Stimulated activated CD4-positive, alpha-beta T cell treated with anti-CD3 and anti-CD28 coated beads, Interleukin-1b, Interleukin-23, amount 100 ng/mL, for 24 hours (primary cell): ENCODE data around the gene PACRG.
"Not testable (repeated sequence)": the region's sequence is repeated elsewhere in the genome, so short reads cannot be mapped to it uniquely, and the experiment has no call there.

Experiments used
- DNase-seq, 4 experiments: peaks; one replicate each; pipeline ENCODE4 v3.0.0-alpha.2; 2020; ENCODE audit warnings: low read depth in 4 of 4, low spot score in 1 of 4

PACRG gene

DNA sequence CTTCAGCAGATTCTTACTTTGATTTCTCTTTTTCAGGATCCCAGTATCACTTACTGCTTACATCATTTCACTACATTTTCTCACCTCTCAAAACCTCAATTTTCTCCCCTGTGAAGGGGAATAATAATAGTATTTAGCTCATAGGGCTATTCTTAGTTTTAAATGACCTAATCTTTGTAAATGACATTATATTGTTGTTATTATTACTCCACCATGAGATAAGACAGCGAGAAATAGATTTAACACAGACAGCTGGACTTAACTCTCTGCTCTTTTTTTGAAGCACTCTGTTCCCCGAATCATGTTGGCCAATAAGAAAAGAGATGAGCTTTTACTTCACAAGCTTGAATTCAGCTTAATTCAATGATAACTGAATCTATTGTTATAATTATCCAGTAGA, 578.2 kb downstream of the PACRG start:
- no peak for DNase-seq

DNA sequence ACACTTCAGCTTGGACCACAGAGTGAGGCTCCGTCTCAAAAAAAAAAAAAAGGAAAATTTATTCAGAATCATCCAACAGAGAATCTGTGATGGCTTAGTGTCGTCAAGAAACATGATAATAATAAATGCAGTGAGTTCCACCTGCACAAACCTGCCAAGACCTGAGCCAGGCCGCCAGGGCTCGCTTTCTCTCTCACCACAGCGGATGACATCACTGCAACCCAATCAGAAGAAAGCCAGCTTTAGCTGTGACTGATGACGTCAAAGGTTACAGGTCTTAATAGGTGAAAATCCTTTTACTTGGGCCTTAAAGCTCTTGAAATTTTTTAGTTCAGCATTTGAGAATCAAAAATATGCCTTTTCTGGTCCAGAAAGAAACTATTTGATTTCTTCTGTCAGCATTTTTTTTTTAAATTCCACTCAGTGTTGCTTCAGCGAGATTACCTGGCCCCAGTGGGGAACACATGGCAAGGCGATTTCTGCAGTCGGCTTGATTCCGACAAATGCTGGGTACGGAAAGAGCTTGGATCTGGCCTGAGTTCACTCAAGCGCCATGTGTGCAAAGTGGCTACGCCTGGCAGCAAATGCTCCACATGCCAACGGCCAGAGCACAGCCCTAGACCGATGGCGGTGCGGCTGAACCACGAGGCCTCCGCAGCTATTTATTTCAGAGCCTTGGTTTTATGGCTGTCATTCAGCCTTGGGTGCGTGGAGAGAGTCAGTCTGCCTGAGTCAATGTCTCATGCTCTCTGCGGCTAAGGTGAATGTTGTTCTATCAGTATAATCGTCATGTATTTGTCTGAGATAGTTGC, 581.1 kb downstream of the PACRG start:
- DNase-seq: no peak

DNA sequence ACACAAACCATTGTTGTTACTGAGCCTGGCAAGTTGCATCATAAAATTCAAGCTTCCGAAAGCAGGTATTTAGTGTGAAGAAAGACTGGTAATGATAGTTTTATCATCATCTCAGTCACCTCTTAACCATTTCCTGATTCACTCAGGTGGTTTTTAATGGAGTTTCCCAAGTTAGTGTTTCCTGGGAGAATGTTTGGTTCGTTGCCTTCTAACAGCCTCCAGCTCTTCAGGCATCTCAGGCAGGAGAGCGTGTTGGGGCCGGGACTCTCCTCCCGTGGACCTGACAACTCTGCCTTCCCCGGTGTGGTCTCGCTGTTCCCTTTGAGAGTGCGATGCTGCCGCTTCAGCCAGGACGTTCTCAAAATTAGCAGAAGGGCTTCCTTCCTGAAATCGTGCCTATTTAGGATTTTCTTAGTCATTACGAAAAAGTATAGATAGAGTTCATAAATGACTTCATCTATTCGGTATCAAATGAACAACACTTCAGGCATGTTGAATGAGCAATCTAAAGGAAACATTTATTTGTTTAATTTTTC, 581.8 kb downstream of the PACRG start:
- DNase-seq: no peak

DNA sequence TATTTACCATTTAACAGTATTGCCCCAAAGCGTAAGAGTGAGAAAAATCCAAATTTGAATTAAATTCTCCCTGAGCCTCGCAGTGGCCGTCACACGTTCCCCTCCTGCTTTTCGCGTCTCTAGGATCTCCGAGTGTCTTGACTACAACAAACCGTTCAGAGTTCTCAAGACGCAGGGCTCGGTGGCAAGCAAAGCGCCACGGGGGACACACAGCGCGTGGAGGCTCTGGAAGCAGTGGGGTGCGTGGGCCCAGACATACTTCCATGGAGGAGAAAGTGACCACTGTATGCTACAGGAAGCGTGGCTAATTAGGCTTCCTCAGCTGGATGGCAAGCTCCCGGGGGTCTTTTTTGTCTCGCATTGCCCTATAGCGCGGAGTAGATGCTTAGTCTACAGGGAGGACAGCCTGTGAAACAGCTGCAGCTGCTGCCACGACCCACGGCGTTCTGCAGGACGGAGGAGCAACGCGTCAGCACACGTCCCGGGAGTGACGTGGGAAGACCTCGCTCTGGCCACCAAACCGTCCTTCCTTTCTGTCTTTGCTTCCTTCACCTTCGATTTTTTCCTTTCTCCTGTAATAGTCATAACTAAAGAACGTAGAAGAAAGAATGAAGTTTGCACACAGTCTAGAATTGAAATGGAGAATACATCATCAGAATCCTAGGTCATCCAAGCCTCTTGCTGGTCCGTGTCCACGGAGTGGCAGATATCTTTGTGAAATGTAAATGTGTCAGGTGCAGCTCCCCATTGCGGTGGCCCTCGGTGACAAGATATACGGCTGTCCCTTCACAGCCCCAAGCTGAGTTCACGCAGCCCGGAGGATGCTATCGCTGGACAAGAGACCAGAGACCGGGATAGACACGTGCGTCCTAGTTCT, 582.6 kb downstream of the PACRG start:
- no peak for DNase-seq

DNA sequence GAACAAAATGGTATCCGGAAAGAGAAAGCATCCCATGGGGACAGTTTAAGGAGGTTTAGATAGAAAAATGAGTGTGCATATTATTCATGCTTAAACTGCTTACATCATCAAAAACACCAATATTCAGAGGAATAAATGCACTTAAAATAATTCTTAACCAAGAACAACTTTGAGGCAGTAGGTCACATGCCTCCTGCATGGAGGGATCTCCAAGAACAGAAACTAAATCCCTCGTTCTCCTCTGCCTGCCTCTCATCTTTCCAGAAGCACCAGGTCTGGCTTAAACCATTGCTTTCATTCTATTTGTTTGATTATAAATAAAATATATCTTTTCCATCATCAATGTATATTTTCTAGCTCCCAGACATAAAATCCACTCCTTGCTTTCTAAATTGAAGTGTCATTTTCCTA, 583.2 kb downstream of the PACRG start:
- DNase-seq: no peak

DNA sequence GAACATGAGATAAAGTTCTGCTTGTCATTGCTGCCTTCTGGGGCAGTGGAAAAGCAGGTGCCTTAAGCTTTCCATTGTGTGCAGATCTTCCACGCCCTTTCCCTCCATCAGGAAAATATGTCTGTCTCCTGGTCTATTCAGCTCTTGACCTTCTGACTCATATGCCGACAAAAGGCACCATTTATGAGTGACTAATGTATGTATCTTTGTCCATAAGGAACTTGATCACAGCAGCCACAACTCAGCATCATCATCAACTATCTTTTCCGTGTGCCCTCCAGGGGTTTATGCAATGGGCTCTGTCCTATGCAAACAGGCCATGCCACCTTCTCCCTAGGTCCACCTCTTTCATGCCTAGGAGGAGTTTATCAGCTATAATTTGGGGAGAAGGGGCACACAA, 584.1 kb downstream of the PACRG start:
- DNase-seq: no peak

DNA sequence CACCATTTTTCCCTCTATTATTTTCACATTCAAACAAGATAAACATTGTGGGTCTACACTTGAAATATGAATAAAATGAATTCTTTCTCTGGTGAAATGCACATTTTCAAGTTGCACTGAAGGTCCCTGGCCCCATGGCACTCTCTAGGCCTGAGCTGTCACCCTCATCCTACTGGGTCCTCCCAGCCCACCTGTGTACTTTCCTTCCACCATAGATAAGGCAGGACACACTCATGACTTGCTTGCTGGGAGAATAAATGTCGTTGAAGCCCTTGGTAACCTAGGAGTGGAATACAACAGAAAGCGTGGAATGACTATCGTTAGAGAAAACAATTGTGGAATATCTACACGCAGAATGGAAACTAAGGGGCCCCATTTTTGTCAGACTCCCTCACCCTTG, 585.8 kb downstream of the PACRG start:
- DNase-seq: no peak

DNA sequence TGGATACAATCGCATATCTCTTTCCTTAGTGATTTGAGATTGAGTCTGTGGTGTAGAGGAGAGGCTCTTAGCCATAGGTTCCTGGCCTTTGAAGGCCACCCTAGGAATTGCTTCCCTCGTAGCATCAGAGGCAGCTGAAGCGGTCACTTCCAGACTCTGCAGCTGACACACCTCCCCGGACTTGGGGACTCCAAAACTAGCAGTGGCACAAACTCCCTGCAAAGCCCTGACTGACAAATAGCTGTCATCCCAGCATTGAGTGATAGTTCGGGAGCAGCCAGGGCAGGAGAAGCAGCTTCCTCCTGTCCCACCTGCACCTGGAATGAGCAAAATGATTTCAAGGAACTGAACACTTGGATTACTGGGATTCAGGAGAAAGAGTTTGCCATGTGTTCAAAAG, 586.2 kb downstream of the PACRG start:
- DNase-seq: no peak

DNA sequence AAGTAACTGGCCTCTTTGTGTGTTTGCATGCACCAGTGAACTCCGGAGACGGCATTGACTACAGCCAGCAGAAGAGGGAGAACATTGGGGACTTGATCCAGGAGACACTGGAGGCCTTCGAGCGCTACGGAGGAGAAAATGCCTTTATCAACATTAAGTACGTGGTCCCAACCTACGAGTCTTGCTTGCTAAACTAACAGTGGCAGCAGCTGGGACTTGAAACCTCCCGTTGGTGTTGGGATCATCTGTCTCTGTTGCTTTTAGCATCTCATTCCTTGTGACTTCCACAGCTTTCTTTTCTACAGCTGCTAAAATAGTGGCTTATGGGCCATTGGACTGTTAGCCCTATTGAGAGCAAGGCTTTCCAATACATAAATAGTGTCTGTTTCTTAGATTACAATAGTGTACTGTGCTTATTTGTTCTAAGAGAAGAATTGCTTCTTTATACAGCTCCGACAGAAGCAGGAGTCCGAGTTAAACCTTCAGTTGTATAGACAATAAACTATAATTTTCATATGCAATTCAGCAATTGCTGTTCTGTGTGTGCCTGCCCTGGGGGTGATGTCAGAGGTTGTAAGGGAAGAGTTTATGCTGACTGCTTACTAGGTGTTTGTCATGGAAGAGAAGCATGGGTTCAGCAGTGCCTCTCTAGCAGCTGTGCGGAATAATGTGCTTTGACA, 587.2 kb downstream of the PACRG start:
- no peak for DNase-seq

DNA sequence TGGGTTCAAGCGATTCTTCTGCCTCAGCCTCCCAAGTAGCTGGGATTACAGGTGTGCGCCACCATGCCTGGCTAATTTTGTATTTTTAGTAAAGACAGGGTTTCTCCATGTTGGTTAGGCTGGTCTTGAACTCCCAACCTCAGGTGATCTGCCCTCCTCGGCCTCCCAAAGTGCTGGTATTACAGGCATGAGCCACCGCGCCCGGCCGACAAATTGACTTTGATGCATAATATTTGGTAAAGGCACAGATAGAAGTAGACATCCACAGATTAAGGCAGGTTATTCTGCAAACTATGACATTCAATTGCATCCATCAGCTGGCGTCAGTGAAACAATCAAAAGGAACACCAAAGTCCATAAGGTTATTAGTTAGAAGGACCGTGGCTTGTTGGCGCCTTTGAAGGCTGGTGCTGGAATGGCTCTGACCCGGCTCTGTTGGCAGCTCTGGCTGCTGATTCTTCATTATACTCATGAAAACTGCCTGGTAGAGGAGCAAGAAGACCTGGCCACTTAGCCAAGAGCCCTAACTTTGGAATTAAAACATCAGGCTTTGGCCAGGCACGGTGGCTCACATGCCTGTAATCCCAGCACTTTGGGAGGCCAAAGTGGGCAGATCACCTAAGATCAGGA, 589.2 kb downstream of the PACRG start:
- not testable (repeated sequence) for DNase-seq

DNA sequence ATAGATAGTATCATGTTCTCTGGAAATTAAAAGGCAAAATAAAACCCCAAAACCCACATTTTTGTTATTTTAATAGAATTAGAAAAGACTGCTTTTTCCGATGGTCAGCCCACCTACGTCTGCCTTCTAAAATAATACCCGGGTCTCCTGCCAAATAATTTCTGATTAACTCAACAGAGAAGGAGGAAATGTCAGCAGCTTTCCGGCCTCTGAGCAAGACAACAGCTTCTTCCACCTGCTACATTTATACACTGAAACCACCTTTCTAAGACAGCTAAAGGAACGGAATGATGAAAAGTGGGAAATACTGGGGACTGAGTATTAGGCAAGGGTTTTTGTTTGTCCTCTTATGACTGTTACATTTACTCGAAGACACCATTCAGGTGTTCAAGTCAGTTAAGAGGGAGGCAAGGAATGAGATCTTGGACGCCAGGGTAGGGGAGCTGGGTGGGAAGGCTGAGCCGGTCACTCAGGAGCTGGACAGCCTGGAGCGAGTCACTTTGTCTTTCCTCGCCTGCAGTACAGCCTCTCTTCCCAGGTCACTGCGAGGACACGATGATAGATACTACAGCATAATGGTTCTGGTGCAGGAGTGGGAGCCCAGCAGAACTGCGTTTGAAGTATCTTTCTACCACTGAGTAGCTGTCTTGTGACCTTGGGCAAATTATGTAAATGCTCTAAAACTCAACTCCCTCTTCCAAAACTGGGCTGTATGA, 590.5 kb downstream of the PACRG start:
- no peak for DNase-seq

DNA sequence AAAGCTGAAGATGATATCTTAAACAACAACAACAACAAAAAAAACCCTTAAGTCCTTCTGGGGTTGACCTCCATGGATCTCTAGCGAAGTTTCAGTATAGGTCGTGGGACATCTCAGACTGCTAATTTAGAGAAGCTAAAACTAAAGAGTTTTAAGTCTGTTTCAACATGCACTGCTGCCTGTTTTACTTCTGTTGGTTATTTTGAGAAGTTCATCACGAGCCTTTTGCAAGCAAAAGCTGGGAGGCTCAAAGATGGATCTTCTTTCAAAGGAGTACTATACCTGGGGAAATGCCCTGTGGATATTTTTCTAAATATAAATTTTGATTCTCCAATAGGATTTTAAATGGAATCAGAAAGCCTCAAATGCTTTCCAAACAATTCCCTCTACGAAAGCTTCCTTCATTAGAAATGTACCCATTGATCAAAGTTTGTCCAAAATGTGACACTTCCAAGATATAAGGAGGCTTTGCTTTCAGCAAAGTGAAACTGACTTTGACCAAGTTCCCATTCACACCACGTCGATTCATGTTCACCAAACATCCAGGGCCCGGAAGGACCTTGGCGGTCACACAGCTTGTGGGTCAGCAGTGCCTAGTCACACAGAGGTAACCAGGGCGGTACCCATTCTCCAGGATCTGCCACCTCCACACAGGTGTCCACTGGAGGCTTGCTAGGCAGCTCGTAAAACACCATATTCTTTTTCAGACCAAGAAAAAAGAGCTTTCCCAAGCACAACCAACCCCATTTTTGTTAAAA, 592.0 kb downstream of the PACRG start:
- DNase-seq: no peak

DNA sequence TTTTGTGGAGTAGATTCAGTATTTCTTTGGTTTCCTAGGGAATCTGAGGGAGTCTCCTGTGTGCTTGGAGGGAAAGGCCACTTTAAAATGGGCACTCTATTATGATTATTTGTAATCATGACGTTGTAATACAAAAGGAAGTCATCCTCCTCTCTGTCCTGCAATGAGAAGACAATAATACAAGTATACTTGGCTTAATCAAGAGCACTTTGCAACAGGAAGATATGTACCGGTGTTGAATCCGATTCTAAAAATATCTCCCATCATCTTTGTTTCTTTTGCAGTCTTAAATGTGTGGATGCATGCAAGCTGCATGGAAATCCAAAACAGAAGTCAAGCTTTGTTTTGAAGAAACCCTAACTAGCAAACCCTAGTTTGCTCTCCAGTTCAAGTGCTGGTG, 592.6 kb downstream of the PACRG start:
- no peak for DNase-seq

DNA sequence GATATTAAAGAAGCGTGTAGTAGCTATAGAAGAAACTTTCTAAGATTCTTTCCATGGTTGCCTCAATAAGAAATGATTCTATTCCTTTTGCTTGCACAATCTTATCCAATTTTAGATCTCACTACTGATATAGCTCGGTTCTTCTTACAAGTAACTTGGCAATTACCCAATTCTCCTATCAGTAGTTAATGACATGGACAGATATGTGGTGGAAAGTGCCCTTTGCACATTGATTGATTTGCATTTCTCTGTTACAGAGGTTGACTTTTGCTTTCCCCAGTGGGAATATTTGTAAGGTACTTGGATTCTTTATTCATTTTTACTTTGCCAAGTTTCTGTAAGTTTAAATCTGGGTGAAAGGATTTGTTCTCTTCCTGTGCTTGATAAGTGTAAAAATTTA, 593.0 kb downstream of the PACRG start:
- DNase-seq: no peak

DNA sequence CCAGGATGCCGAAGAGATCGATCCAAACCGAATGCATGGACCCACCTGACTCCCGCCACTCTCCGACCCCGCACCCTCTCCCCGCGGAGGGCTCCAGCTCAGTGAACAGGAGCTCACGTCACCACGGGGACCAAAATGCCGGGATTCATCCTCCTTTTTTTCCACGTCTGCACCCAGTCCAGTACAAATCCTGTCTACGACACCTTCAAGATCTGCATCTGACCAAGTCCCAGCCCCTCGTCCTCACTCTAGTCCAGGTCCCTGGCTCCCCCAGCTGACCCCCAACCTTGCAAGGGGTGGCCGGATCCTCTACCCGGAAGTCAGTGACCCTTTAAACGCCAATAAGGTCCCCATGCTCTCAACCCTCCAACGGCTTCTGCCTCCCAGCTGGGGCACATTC, 593.9 kb downstream of the PACRG start:
- DNase-seq: no peak

DNA sequence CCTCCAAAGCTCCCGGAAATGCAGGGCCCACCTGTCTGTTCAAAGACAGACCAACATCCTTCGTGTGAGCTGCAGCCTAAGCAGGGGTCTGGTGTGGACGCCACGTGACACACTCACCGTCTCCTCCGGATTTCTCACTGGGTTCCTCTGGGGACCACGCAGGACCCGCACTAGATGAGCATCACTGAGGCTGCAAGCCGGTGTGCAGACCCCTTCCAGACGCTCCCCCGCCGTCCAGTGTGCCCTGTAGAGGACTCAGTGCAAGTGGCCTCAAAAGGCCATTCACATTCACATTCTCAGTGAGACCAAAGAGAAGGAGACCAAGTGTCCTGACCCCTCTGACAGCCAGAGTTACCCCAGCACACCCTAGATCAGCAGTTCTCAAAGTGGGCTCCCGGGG, 595.5 kb downstream of the PACRG start:
- DNase-seq: no peak

DNA sequence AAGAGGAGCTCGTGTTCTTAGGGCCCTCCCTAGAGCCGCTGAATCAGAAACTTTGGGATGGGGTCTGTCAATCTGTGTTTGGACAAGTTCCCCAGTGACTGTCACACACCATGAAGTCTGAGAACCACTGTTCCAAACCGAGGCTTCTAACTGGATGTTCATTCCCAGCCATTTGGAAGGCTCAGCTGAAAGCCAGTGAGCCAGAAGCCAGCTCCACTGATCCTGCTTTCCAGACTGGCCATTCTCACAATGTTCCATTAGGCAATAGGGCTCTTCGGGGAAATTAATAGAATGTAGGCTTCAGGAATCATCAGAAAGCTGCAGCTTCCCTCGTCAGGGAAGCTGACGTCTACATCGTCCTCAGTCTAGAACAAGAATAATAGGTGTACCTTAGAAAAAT, 595.9 kb downstream of the PACRG start:
- no peak for DNase-seq

DNA sequence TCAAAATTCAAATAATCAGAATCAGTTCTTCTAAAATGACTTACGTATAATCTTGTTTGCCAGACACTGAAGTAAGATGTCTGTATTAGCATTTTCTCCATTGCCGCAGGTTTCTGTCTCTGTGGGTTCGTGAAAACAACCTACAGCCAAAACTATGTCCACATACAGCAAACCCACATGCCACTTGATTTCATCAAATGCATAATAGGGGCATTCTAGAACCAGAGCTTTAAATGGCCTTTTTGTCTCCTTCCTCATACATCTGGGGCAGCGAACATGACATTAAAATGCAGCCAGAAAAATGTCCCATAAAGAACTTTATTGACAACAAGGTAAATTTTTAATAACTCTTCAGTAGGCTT, 596.5 kb downstream of the PACRG start:
- no peak for DNase-seq

DNA sequence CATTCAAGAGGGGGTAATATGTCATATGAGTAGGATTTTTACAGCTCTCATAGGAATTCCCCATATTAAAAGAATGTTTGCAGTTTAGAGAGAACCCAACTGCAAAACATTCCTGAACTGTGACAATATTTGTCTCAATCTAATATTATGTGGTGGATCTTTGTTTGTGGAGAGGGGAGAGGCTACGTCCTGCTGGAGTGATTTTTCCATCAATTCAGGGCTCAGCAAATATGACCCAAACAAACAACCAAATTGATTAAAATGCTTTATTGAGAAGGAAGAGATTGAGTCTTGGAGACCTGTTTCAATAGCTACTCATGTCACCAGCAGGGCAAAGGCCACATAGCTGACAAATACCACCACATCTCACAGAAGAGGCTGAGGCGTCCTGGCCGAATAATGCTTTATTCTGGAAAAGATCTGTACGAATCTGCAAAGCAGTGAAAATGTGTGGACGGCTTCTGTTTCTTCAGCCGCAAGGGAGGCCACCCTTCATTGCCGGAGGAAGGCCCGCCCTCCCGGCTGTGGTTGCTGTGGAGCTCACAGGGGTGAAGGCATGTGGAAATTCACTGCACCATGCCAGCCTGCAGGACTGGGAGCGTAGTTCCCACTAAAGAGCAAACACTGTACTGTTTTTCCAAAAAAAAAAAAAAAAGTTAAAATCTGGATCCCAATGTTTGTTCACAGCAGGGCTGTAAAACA, 597.1 kb downstream of the PACRG start:
- DNase-seq: no peak
